ENCODE data around the gene NDUFB10.

GRCh38 chr16:1992704-1993317 is 33.5 kb downstream of the NDUFB10 start:
- TF ChIP-seq CTCF (IDR thresholded peaks at IDR 0.05; ENCODE audit: low read depth, low read length, missing input control), result no peak
- no peak for TF ChIP-seq ATF3 (IDR thresholded peaks at IDR 0.05)
- TF ChIP-seq REST (IDR thresholded peaks at IDR 0.05), result no peak
- no peak for TF ChIP-seq RXRA (IDR thresholded peaks at IDR 0.05)
- no peak for TF ChIP-seq YY1 (IDR thresholded peaks at IDR 0.05)
- TF ChIP-seq SP1 (IDR thresholded peaks at IDR 0.05), result no peak
- no peak for TF ChIP-seq JUND (IDR thresholded peaks at IDR 0.05)
- no peak for TF ChIP-seq EGR1 (IDR thresholded peaks at IDR 0.05; ENCODE audit: low read depth in 2 of 2)
- TF ChIP-seq MAX (IDR thresholded peaks at IDR 0.05), result no peak
- TF ChIP-seq HNF4A (conservative IDR thresholded peaks at IDR 0.05), result no peak
- no peak for TF ChIP-seq TAF1 (conservative IDR thresholded peaks at IDR 0.05)
- TF ChIP-seq RAD21 (IDR thresholded peaks at IDR 0.05), result no peak
- no peak for TF ChIP-seq GABPA (IDR thresholded peaks at IDR 0.05 in 1 of 2, conservative IDR thresholded peaks at IDR 0.05 in 1 of 2)
